Fibroblast of skin of back (primary cell): ENCODE results near the gene PHYKPL.

ENCODE experiments used
- DNase-seq: peaks from one replicate; pipeline ENCODE4 v3.0.0-alpha.2; 2013

PHYKPL gene

DNA sequence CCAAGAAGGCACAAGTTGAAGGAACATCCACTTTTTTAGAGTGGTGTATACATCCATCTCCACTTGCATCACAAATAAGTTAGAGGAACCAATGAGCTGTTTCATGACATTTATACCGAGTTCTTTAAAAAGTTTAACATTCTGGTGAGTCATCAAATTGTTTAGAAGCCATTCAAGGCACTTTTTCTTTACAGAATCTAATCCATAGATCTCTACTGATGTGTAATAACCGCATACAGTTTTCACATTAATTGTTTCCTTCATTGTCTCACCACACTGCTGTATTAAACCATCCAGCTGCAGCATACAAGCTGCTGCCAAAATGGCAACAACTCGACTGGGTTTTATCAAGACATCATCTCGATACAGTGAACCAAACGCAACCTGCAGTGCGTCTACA is 46.2 kb downstream of the PHYKPL start:
- no peak for DNase-seq

GRCh38 chr5:178182158-178182876 is 50.3 kb downstream of the PHYKPL start:
- DNase-seq, result no peak

GRCh38 chr5:178180141-178180863 is 52.3 kb downstream of the PHYKPL start:
- DNase-seq, result no peak

DNA sequence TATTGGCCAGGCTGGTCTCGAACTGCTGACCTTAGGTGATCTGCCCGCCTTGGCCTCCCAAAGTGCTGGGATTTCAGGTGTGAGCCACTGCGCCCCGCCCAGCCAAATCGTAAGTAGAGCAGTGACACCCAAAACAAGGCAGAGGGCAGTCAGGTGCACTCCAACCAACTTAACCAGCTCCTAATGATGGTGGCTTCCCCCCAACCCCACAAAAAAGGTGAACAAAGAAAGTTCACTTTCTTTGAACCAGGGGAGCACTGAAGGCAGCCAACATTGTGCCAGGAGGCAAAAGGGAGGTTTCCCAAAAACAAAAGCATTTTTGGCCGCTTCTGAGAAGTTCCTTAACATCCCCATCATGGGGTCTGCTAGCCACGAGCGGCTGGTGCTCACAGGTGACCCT is 55.0 kb downstream of the PHYKPL start:
- no peak for DNase-seq

- DNase-seq, result no peak
Observed at GRCh38 chr5:178176791-178177190, 55.8 kb downstream of the PHYKPL start.

GRCh38 chr5:178174456-178174855 is 58.1 kb downstream of the PHYKPL start:
- no peak for DNase-seq

GRCh38 chr5:178170455-178170854 is 62.1 kb downstream of the PHYKPL start:
- no peak for DNase-seq

DNA sequence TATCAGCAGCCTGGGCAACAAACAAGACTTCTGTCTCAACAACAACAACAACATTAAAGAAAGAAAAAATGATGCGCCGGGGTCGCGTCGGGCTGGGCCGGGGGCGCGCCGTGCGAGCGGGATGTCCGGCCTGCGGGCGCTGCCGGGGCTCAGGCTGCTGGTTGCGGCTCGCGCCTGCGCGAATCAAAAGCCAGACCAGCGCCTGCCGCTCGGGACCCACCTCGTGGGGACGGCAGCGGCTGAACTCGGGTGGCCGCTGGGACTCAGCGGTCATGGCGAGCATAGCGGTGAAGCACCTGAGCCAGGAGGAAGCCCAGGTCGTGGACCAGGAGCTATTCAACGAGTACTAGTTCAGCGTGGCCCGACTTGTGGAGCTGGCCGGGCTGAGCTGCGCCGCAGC is 67.0 kb downstream of the PHYKPL start:
- DNase-seq, result no peak

GRCh38 chr5:178163772-178164735 is 68.5 kb downstream of the PHYKPL start:
- DNase-seq, result peak; percentile 62

- DNase-seq, result no peak
Observed at GRCh38 chr5:178162481-178162880, 70.1 kb downstream of the PHYKPL start.

GRCh38 chr5:178160176-178160575 is 72.4 kb downstream of the PHYKPL start:
- no peak for DNase-seq
